IMR-90 (cell line): Measurements from ENCODE around the gene SYT2. TPM values are rescaled to one million over a fixed set of nuclear protein-coding genes. Genes with fewer than 3 reads are reported as not detected.
A peak's percentile ranks its signal among the peaks of the same experiment; 100 is the strongest.

Experiments
- ATAC-seq: fragments of 200-7000 bp; cut with Tn5 transposase; 2 replicates; pipeline ENCODE4 v1.9.1; 2020; ENCODE audit warnings: low read depth, mild to moderate bottlenecking, moderate library complexity
- BruUV-seq: library from RNA; stranded (reverse); fragments of 400-500 nt; replicated peaks from 2 replicates; lab custom pipeline; 2021; lab: Mats Ljungman, UMichigan
- CTCF ChIA-PET: fragments of 300-600 bp; formaldehyde crosslinking; extraction: SDS; loops from one replicate; lab custom pipeline; 2021; ENCODE audit warnings: antibody characterized with exemption; lab: Yijun Ruan, JAX
- POLR2A ChIA-PET: fragments of 300-600 bp; sonication (Branson Sonifier 250); formaldehyde crosslinking; loops from one replicate; lab custom pipeline; 2022; ENCODE audit warnings: antibody characterized with exemption; ENCODE audit not compliant: unreplicated experiment; lab: Charles Lee
- DNase-seq: peaks from one replicate; pipeline ENCODE4 v3.0.0; 2013
- H2AFZ ChIP-seq: replicated peaks from 2 replicates; pipeline ENCODE3; 2013; ENCODE audit warnings: low read length, mild to moderate bottlenecking; ENCODE audit not compliant: poor library complexity
- H2AK5ac ChIP-seq: 2 replicates; pipeline ENCODE4 v1.6.1; 2013; ENCODE audit warnings: low read depth, low read length, inconsistent platforms
- H2AK9ac ChIP-seq: replicated peaks from 2 replicates; pipeline ENCODE3; 2013; ENCODE audit warnings: mild to moderate bottlenecking, low read depth, low read length, moderate library complexity; ENCODE audit not compliant: poor library complexity
- H2BK120ac ChIP-seq: 2 replicates; pipeline ENCODE4 v1.6.1; 2013; ENCODE audit warnings: low read depth, low read length, inconsistent platforms
- H2BK15ac ChIP-seq: 3 replicates; pipeline ENCODE4 v1.6.1; 2013; ENCODE audit warnings: low read depth, low read length, inconsistent platforms
- H2BK20ac ChIP-seq: 2 replicates; pipeline ENCODE4 v1.6.1; 2013; ENCODE audit warnings: low read depth, mild to moderate bottlenecking, inconsistent platforms, low read length, moderate library complexity
- H2BK5ac ChIP-seq: 2 replicates; pipeline ENCODE4 v1.6.1; 2013; ENCODE audit warnings: mild to moderate bottlenecking, low read depth, low read length, inconsistent platforms; ENCODE audit not compliant: poor library complexity, severe bottlenecking
- H3K14ac ChIP-seq: replicated peaks from 2 replicates; pipeline ENCODE4 v1.6.1; 2013; ENCODE audit warnings: low read depth, low read length, inconsistent platforms
- H3K18ac ChIP-seq: 2 replicates; pipeline ENCODE4 v1.6.1; 2013; ENCODE audit warnings: low read depth, low read length, control low read depth
- H3K23ac ChIP-seq: 2 replicates; pipeline ENCODE4 v1.6.1; 2013; ENCODE audit warnings: low read depth, low read length, inconsistent platforms
- H3K27ac ChIP-seq: 2 replicates; pipeline ENCODE4 v1.5.1; 2013; ENCODE audit warnings: mild to moderate bottlenecking, control low read depth, low read length; ENCODE audit not compliant: insufficient read depth
- H3K27me3 ChIP-seq: 2 replicates; pipeline ENCODE4 v1.6.1; 2013; ENCODE audit warnings: low read length; ENCODE audit not compliant: control insufficient read depth, insufficient read depth
- H3K36me3 ChIP-seq: 2 replicates; pipeline ENCODE4 v1.6.1; 2013; ENCODE audit warnings: low read length, mixed read lengths; ENCODE audit not compliant: control insufficient read depth, insufficient read depth
- H3K4ac ChIP-seq: 2 replicates; pipeline ENCODE4 v1.6.1; 2013; ENCODE audit warnings: low read depth, low read length, inconsistent platforms
- H3K4me1 ChIP-seq: 2 replicates; pipeline ENCODE4 v1.6.1; 2013; ENCODE audit warnings: low read length, mixed read lengths; ENCODE audit not compliant: control insufficient read depth, insufficient read depth
- H3K4me2 ChIP-seq: 2 replicates; pipeline ENCODE4 v1.6.1; 2013; ENCODE audit warnings: low read depth, mild to moderate bottlenecking, control low read depth, low read length, moderate library complexity
- H3K4me3 ChIP-seq: 2 replicates; pipeline ENCODE4 v1.5.1; 2013; ENCODE audit warnings: low read depth, mild to moderate bottlenecking, control low read depth, low read length, moderate library complexity; ENCODE audit not compliant: insufficient read depth
- H3K56ac ChIP-seq: 2 replicates; pipeline ENCODE4 v1.6.1; 2013; ENCODE audit warnings: low read length, inconsistent platforms; ENCODE audit not compliant: insufficient read depth; ENCODE audit errors: extremely low read depth
- H3K79me1 ChIP-seq, 2 experiments: 2 replicates each; pipeline ENCODE4 v1.6.1; 2013; ENCODE audit warnings: low read length in 2 of 2, inconsistent platforms in 1 of 2, low read depth in 1 of 2
- H3K9ac ChIP-seq: 2 replicates; pipeline ENCODE4 v1.6.1; 2013; ENCODE audit warnings: low read depth, low read length, control low read depth
- H3K9me1 ChIP-seq: 2 replicates; pipeline ENCODE4 v1.6.1; 2013; ENCODE audit warnings: low read length, inconsistent platforms; ENCODE audit not compliant: insufficient read depth
- H3K9me3 ChIP-seq: 2 replicates; pipeline ENCODE4 v1.6.1; 2013; ENCODE audit warnings: low read length; ENCODE audit not compliant: control insufficient read depth, insufficient read depth
- H4K20me1 ChIP-seq: 2 replicates; pipeline ENCODE4 v1.6.1; 2013; ENCODE audit warnings: low read length, inconsistent platforms; ENCODE audit not compliant: insufficient read depth
- H4K5ac ChIP-seq: 2 replicates; pipeline ENCODE4 v1.6.1; 2013; ENCODE audit warnings: mild to moderate bottlenecking, low read depth, low read length, control low read depth
- H4K8ac ChIP-seq, 2 experiments: 2 replicates each; pipeline ENCODE4 v1.6.1; 2013; ENCODE audit warnings: low read depth in 2 of 2, low read length in 2 of 2, control low read depth in 1 of 2, inconsistent platforms in 1 of 2
- H4K91ac ChIP-seq: 2 replicates; pipeline ENCODE4 v1.6.1; 2013; ENCODE audit warnings: low read depth, low read length, inconsistent platforms; ENCODE audit not compliant: insufficient read depth
- MAFK ChIP-seq: IDR thresholded peaks from 2 replicates; pipeline ENCODE4 v1.6.1; 2012; ENCODE audit warnings: low read depth, low read length, improper control_type of control experiment
- MAZ ChIP-seq: IDR thresholded peaks from 2 replicates; pipeline ENCODE4 v1.6.1; 2012; ENCODE audit warnings: low read depth, mild to moderate bottlenecking, low read length, improper control_type of control experiment, moderate library complexity, borderline replicate concordance
- WGBS, 2 experiments: methylation state at CpG; one replicate each; pipeline versions ENCODE4 v1.1.5 to v1.1.7; 2013; ENCODE audit warnings: missing lambda C conversion rate in 2 of 2; ENCODE audit not compliant: insufficient read length in 1 of 2; ENCODE audit errors: extremely low coverage in 2 of 2; 5-methylcytosine and 5-hydroxymethylcytosine counted together
- dilution Hi-C: fragments of 300-500 bp; cut with HindIII; formaldehyde crosslinking; loops from one replicate; pipeline ENCODE4 v1.14.3; 2018; ENCODE audit warnings: low sequenced_read_pairs; ENCODE audit not compliant: unreplicated experiment
- in situ Hi-C: fragments of 300-500 bp; cut with MboI; formaldehyde crosslinking; loops from 3 replicates; pipeline ENCODE4 v1.14.3; 2019; ENCODE audit warnings: low sequenced_read_pairs, inconsistent platforms, mixed read lengths
- intact Hi-C: fragments of 100-400 bp; cut with micrococcal nuclease; formaldehyde crosslinking; loops from 2 replicates; pipeline ENCODE4 v1.10.0; 2022
- polyA plus RNA-seq, 3 experiments: library from polyadenylated mRNA; depleted of rRNA; stranded (reverse); fragments of >200 nt; gene quantifications; 2 replicates each; pipeline ENCODE4 v1.2.3, GENCODE V29; 2012; ENCODE audit warnings: low replicate concordance in 1 of 3
- total RNA-seq: library from RNA; depleted of rRNA; stranded (reverse); fragments of >200 nt; gene quantifications from 2 replicates; pipeline ENCODE4 v1.2.3, GENCODE V29; 2012

SYT2 gene
- total and polyA plus RNA-seq, 2 of the 4 experiments (the other 2 are of a cell fraction) = under 0.01 TPM

GRCh38 chr1:202600432-202601041 lies 109.7 kb downstream of the SYT2 start:
- Histone ChIP-seq H2BK120ac (peak overlapping the region; percentile 98), H2BK20ac (peak overlapping the region; percentile 98), H2AK5ac (peak overlapping the region; percentile 87; the same call in 1 of the 2 replicates), H3K9me3 (no peaks in the 10 kb centered on the region), H2BK15ac (peak overlapping the region; percentile 58; the same call in 1 of the 3 replicates), H3K36me3 (no peaks in the 10 kb centered on the region), H3K56ac (no peak overlapping the region), H2BK5ac (no peak overlapping the region), H3K27ac (no peak overlapping the region), H3K14ac (peak overlapping the region; percentile 69), H4K5ac (no peak overlapping the region), H3K4ac (peak overlapping the region; percentile 96), H3K9me1 (peaks cover 5% of the 10 kb centered on the region), H2AFZ (peak overlapping the region; percentile 90), H3K9ac (no peak overlapping the region), H3K4me3 (no peak overlapping the region), H4K91ac (peak overlapping the region; percentile 63), H3K18ac (no peak overlapping the region), H2AK9ac (peak overlapping the region; percentile 86), H3K79me1 (no peaks in the 10 kb centered on the region), H3K4me1 (peaks cover 6% of the 10 kb centered on the region; the same call in 1 of the 2 replicates), H3K27me3 (no peaks in the 10 kb centered on the region), H3K23ac (no peak overlapping the region), H4K20me1 (no peaks in the 10 kb centered on the region), H3K4me2 (no peak overlapping the region), H4K8ac (0 out of 4 replicates have a peak overlapping the region, but pooled peaks of 1 of the 2 experiments have one; percentile 53)
- TF ChIP-seq MAZ (no peak), MAFK (no peak)
- in situ Hi-C loops (no loop called here), intact Hi-C loops (loop anchor here (1.0 to 5.0 kb wide), 4 partner anchors 95 to 258 kb away; no protein-coding TSS in a partner anchor), dilution Hi-C loops (no loop called here)
- no TSS peak for BruUV-seq
- ATAC-seq (peak; percentile 15; the same call in 1 of the 2 replicates), DNase-seq (no peak)
- CTCF ChIA-PET = interaction anchor here (0.5 to 2.1 kb wide), 11 partner anchors 14 to 740 kb away, joined by 3 to 15 read pairs (median 6); no protein-coding TSS in a partner anchor
- POLR2A ChIA-PET = no interaction called here
- 80% methylated on average over 1 of the region's 10 CpGs; no CpG with 5 or more reads in 1 of the 2 experiments for WGBS, 2 experiments
